Measurements from ENCODE around the gene CFAP46.
"Not testable (repeated sequence)": the region's sequence is repeated elsewhere in the genome, so short reads cannot be mapped to it uniquely, and the experiment has no call there.

The CFAP46 gene

GRCh38 chr10:132798403-132798802 lies 144.0 kb downstream of the CFAP46 start:
- DNase-seq (ENCODE audit: low spot score) = no peak
- ChIA-PET CTCF (no interaction called here), POLR2A (ENCODE audit: low non-redundant PET) (no interaction called here)
- no peak for TF ChIP-seq CTCF (conservative IDR thresholded peaks at IDR 0.05; ENCODE audit: low read depth)
- H3K27ac ChIP-seq = no peak overlapping the region

- POLR2A ChIA-PET (ENCODE audit: low non-redundant PET) = not testable (repeated sequence)
Observed at GRCh38 chr10:132797986-132798385, 144.4 kb downstream of the CFAP46 start.

GRCh38 chr10:132796846-132797245 lies 145.5 kb downstream of the CFAP46 start:
- ChIA-PET POLR2A (ENCODE audit: low non-redundant PET) (no interaction called here), CTCF (no interaction called here)
- no peak overlapping the region for H3K27ac ChIP-seq
- no peak for DNase-seq (ENCODE audit: low spot score)
- no peak for TF ChIP-seq CTCF (conservative IDR thresholded peaks at IDR 0.05; ENCODE audit: low read depth)

More at GRCh38 chr10:132797986-132798385, 144.4 kb downstream of the CFAP46 start:
- CTCF ChIA-PET; H3K27ac ChIP-seq; DNase-seq (ENCODE audit: low spot score): not testable (repeated sequence)

- no peak for DNase-seq (ENCODE audit: low spot score)
- POLR2A ChIA-PET (ENCODE audit: low non-redundant PET) = no interaction called here
- CTCF ChIA-PET = interaction anchor here (0.7 to 1.3 kb wide), 3 partner anchors 9 to 139 kb away, joined by 3 to 9 read pairs (median 4); no protein-coding TSS in a partner anchor
Observed at GRCh38 chr10:132793871-132794849, 148.2 kb downstream of the CFAP46 start.

GRCh38 chr10:132793213-132793612 lies 149.2 kb downstream of the CFAP46 start:
- ChIA-PET POLR2A (ENCODE audit: low non-redundant PET) (no interaction called here), CTCF (interaction anchor here (0.6 to 1.3 kb wide), 3 partner anchors 9 to 559 kb away, joined by 3 to 9 read pairs (median 4); no protein-coding TSS in a partner anchor)
- no peak for TF ChIP-seq CTCF (conservative IDR thresholded peaks at IDR 0.05; ENCODE audit: low read depth)
- DNase-seq (ENCODE audit: low spot score) = no peak
- H3K27ac ChIP-seq = no peak overlapping the region

More at GRCh38 chr10:132793871-132794849, 148.2 kb downstream of the CFAP46 start:
- no peak for TF ChIP-seq CTCF (conservative IDR thresholded peaks at IDR 0.05; ENCODE audit: low read depth)
- no peak overlapping the region for H3K27ac ChIP-seq

- ChIA-PET CTCF (interaction anchor here (0.6 to 1.3 kb wide), 2 partner anchors 138 to 559 kb away, joined by 4 to 9 read pairs; no protein-coding TSS in a partner anchor), POLR2A (ENCODE audit: low non-redundant PET) (no interaction called here)
- no peak overlapping the region for H3K27ac ChIP-seq
- TF ChIP-seq CTCF (conservative IDR thresholded peaks at IDR 0.05; ENCODE audit: low read depth) = no peak
- no peak for DNase-seq (ENCODE audit: low spot score)
Observed at GRCh38 chr10:132792796-132793195, 149.6 kb downstream of the CFAP46 start.

GRCh38 chr10:132792099-132792498 lies 150.3 kb downstream of the CFAP46 start:
- POLR2A ChIA-PET (ENCODE audit: low non-redundant PET); CTCF ChIA-PET; DNase-seq (ENCODE audit: low spot score); H3K27ac ChIP-seq: not testable (repeated sequence)
